ENCODE measurements around the gene PPP1R3G.
"Not testable (repeated sequence)": the region's sequence is repeated elsewhere in the genome, so short reads cannot be mapped to it uniquely, and the experiment has no call there.

Gene PPP1R3G

GRCh38 chr6:5096482-5096881 is 11.3 kb downstream of the PPP1R3G start:
- DNase-seq = no peak

- no peak for DNase-seq
Observed at GRCh38 chr6:5098501-5099270, 13.5 kb downstream of the PPP1R3G start.

GRCh38 chr6:5099537-5099936 is 14.4 kb downstream of the PPP1R3G start:
- DNase-seq = no peak

- no peak for DNase-seq
Observed at GRCh38 chr6:5100806-5101205, 15.7 kb downstream of the PPP1R3G start.

- DNase-seq = no peak
Observed at GRCh38 chr6:5102267-5102970, 17.3 kb downstream of the PPP1R3G start.

- DNase-seq = no peak
Observed at GRCh38 chr6:5103250-5103649, 18.1 kb downstream of the PPP1R3G start.

- no peak for DNase-seq
Observed at GRCh38 chr6:5104667-5105066, 19.5 kb downstream of the PPP1R3G start.

GRCh38 chr6:5105146-5105545 is 20.0 kb downstream of the PPP1R3G start:
- no peak for DNase-seq

GRCh38 chr6:5107341-5107740 is 22.2 kb downstream of the PPP1R3G start:
- DNase-seq = no peak

- DNase-seq = no peak
Observed at GRCh38 chr6:5108068-5108467, 22.9 kb downstream of the PPP1R3G start.

- no peak for DNase-seq
Observed at GRCh38 chr6:5108536-5109150, 23.5 kb downstream of the PPP1R3G start.

GRCh38 chr6:5109436-5109835 is 24.3 kb downstream of the PPP1R3G start:
- DNase-seq = no peak

GRCh38 chr6:5110246-5110645 is 25.1 kb downstream of the PPP1R3G start:
- no peak for DNase-seq

- no peak for DNase-seq
Observed at GRCh38 chr6:5111626-5112025, 26.5 kb downstream of the PPP1R3G start.

- no peak for DNase-seq
Observed at GRCh38 chr6:5112066-5112799, 27.1 kb downstream of the PPP1R3G start.

- DNase-seq = no peak
Observed at GRCh38 chr6:5113096-5113495, 28.0 kb downstream of the PPP1R3G start.

GRCh38 chr6:5115168-5115567 is 30.0 kb downstream of the PPP1R3G start:
- DNase-seq = no peak

- no peak for DNase-seq
Observed at GRCh38 chr6:5116243-5116991, 31.3 kb downstream of the PPP1R3G start.

GRCh38 chr6:5119090-5119951 is 34.2 kb downstream of the PPP1R3G start:
- no peak for DNase-seq

- DNase-seq = no peak
Observed at GRCh38 chr6:5120011-5120410, 34.9 kb downstream of the PPP1R3G start.

- not testable (repeated sequence) for DNase-seq
Observed at GRCh38 chr6:5120543-5120942, 35.4 kb downstream of the PPP1R3G start.

GRCh38 chr6:5121479-5121878 is 36.3 kb downstream of the PPP1R3G start:
- DNase-seq = no peak
